ENCODE results near the gene ALDOB.

DNA sequence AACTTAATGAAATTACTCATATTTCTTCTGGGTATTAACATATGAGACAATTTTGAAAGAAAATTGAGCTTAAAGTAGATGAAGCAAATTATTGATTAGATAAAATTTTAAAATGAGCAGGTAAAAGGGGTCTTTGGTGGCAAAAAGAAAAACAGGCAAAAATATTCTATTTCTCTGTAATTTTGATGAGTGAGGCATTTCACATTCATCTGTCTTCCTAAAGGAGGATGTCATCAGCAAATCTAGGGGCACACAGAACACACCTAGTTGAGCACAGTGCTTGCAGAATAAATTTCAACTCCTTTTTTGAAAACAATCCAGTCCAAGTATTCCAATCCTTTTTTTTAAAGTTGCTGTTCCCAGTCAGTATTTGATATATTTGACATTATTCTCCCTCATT lies 20.7 kb downstream of the ALDOB start:
- TF ChIP-seq, protein P1, sequence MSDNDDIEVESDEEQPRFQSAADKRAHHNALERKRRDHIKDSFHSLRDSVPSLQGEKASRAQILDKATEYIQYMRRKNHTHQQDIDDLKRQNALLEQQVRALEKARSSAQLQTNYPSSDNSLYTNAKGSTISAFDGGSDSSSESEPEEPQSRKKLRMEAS (IDR thresholded peaks at IDR 0.05; ENCODE audit: insufficient read depth, insufficient read length), result no peak
- TF ChIP-seq POLR2A (IDR thresholded peaks at IDR 0.05; ENCODE audit: low read depth, low read length), result no peak
- TF ChIP-seq, protein P2, sequence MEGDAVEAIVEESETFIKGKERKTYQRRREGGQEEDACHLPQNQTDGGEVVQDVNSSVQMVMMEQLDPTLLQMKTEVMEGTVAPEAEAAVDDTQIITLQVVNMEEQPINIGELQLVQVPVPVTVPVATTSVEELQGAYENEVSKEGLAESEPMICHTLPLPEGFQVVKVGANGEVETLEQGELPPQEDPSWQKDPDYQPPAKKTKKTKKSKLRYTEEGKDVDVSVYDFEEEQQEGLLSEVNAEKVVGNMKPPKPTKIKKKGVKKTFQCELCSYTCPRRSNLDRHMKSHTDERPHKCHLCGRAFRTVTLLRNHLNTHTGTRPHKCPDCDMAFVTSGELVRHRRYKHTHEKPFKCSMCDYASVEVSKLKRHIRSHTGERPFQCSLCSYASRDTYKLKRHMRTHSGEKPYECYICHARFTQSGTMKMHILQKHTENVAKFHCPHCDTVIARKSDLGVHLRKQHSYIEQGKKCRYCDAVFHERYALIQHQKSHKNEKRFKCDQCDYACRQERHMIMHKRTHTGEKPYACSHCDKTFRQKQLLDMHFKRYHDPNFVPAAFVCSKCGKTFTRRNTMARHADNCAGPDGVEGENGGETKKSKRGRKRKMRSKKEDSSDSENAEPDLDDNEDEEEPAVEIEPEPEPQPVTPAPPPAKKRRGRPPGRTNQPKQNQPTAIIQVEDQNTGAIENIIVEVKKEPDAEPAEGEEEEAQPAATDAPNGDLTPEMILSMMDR (IDR thresholded peaks at IDR 0.05; ENCODE audit: extremely low read depth in 1 of 2, insufficient read depth in 1 of 2, low read depth in 1 of 2, low read length in 2 of 2), result no peak
- TF ChIP-seq EZH2 (IDR thresholded peaks at IDR 0.05; ENCODE audit: borderline replicate concordance, low read depth, low read length, severe bottlenecking), result no peak
- TF ChIP-seq POLR2AphosphoS5 (IDR thresholded peaks at IDR 0.05; ENCODE audit: insufficient read depth, low read depth, low read length), result no peak
- no peak for TF ChIP-seq FOS (IDR thresholded peaks at IDR 0.05; ENCODE audit: borderline replicate concordance, insufficient read depth, low read length)
- TF ChIP-seq GATA2 (IDR thresholded peaks at IDR 0.05; ENCODE audit: insufficient read depth, insufficient read length, low read depth, low read length), result no peak
- no peak for TF ChIP-seq JUN (IDR thresholded peaks at IDR 0.05; ENCODE audit: borderline replicate concordance, insufficient read depth, insufficient read length, low read depth)
